ENCODE data around the gene HIGD2A.

GRCh38 chr5:176366232-176366894 lies 22.2 kb upstream of the HIGD2A start:
- TF ChIP-seq CTCF (conservative IDR thresholded peaks at IDR 0.05) (no peak), EZH2 (IDR thresholded peaks at IDR 0.05; ENCODE audit: low read depth) (no peak)
